ELF-1 (cell line): ENCODE measurements around the gene LAMC3.
A peak's percentile ranks its signal among the peaks of the same experiment; 100 is the strongest.

Experiments
- DNase-seq: peaks from one replicate; pipeline ENCODE4 v3.0.0-alpha.2; 2016; ENCODE audit warnings: low read depth, low spot score

LAMC3 gene

DNA sequence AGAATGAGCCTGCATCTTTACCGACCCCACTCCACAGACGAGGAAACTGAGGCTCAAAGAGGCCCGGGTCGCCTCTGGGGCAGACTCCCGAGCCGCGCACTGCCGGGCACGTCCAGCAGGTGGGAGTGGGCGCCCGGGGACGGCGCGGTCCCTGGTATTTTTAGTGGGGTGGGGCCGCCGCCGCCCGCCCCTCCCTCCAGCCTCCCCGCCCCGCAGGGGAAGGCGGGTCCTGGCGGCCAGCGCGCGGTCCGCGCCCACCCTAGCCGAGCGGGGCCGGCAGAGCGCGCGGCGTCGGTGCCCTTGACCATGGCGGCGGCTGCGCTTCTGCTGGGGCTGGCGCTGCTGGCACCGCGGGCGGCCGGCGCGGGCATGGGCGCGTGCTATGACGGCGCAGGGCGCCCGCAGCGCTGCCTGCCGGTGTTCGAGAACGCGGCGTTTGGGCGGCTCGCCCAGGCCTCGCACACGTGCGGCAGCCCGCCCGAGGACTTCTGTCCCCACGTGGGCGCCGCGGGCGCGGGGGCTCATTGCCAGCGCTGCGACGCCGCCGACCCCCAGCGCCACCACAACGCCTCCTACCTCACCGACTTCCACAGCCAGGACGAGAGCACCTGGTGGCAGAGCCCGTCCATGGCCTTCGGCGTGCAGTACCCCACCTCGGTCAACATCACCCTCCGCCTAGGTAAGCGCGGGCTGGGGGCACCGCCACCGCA lies at the start of gene LAMC3:
Gene LAMC3 (plus strand): TSS at position 266 of the 710 bp plus-strand sequence. CDS start 41 bp downstream, at position 307.
- DNase-seq, result no peak

GRCh38 chr9:130959809-130960334 lies 49.1 kb upstream of the LAMC3 start:
- no peak for DNase-seq

GRCh38 chr9:130960522-130961378 lies 48.2 kb upstream of the LAMC3 start:
- DNase-seq, result no peak

GRCh38 chr9:130961511-130962300 lies 47.3 kb upstream of the LAMC3 start:
- DNase-seq, result no peak

GRCh38 chr9:130962418-130963316 lies 46.3 kb upstream of the LAMC3 start:
- peak; percentile 52 for DNase-seq

GRCh38 chr9:130963337-130963908 lies 45.6 kb upstream of the LAMC3 start:
- no peak for DNase-seq

GRCh38 chr9:130963916-130964315 lies 45.1 kb upstream of the LAMC3 start:
- DNase-seq, result no peak

- no peak for DNase-seq
Measured at GRCh38 chr9:130965680-130966079, 43.3 kb upstream of the LAMC3 start.

- no peak for DNase-seq
Measured at GRCh38 chr9:130970052-130970451, 38.9 kb upstream of the LAMC3 start.

- no peak for DNase-seq
Measured at GRCh38 chr9:130970855-130971254, 38.1 kb upstream of the LAMC3 start.

DNA sequence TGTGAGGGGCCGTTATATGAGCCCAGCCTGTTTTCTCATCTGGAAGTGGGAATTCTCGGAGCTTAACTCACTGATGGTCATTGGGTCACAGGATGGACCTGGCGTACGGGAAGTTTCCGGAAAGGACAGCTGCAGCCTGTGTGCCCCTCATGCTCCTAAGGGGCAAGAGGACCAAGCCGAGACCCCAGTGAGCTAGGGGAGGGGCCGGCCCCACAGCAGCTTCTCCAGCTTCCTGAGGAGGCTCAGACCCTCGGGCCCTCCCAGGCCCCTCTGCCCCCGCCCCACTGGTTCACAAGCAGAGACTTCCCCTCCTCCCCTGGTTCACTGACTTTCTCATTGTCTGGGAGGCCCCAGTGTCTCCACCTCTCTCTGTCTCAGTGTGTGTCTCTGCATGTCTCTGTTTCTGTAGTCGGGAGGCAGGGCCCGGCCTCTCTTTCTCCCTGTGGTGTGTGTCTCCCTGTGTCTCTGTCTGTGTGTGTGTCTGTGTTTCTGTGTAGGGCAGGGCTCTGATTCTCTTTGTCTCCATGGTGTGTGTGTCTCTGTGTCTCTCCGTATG lies 37.6 kb upstream of the LAMC3 start:
- DNase-seq, result no peak

DNA sequence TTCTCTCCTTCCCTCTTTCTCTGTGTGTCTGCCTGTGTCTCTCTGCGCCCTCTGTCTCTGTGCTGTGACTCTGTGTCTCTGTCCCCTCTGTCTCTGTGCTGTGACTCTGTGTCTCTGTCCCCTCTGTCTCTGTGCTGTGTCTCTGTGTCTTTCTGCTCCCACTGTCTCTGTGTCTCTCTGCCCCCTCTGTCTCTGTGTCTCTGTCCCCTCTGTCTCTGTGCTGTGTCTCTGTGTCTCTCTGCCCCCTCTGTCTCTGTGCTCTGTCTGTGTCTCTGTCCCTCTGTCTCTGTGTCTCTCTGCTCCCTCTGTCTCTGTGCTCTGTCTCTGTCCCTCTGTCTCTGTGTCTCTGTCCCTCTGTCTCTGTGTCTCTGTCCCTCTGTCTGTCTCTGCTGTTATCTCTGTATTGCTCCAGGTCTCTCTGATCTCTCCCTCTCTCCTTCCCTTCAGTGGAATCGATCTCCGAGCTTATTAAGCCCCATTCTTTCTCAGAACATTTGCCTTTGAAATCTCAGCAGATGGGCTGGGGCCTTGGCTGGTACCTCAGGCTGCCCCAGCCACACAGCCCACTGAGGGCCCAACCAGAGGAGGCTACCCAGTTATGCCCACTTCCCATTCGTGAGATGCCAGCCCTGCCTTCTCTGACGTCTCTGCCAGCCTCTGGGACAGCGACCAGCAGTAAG lies 36.6 kb upstream of the LAMC3 start:
- no peak for DNase-seq

DNA sequence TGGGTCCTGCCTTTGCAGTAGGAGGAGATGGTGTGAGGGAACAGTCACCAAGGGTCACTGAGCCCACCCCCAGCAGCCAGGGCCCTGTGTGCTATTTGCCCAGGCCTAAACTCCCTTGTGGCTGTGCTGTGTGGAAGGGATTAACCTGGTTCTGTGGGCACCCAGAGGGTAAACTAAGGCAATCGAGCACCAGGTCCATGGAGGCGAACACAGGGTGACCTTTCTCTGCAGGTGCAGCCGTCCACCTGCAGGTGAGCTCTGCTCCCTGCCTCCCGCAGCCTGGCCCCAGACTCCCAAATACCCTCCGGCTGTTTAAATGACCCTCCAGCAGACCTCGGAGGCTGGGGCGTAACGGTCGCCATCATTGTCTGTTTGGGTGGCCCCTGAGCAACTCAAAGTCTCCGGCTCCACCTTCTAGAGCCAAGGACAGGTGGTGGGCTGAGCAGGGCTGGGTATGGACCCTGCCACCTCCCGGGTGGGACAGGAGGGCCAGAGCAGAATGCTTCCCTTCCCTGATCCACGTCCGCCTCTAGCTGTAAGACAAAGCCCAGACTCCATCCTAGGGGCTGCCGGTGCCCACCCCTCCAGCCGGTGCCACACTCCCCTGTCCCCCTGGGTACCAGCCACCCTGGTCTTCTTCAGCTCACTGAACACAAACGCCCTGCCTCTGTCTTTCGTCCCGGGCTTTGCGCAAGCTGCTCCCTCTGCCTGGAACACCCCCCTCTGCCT lies 35.9 kb upstream of the LAMC3 start:
- no peak for DNase-seq

DNA sequence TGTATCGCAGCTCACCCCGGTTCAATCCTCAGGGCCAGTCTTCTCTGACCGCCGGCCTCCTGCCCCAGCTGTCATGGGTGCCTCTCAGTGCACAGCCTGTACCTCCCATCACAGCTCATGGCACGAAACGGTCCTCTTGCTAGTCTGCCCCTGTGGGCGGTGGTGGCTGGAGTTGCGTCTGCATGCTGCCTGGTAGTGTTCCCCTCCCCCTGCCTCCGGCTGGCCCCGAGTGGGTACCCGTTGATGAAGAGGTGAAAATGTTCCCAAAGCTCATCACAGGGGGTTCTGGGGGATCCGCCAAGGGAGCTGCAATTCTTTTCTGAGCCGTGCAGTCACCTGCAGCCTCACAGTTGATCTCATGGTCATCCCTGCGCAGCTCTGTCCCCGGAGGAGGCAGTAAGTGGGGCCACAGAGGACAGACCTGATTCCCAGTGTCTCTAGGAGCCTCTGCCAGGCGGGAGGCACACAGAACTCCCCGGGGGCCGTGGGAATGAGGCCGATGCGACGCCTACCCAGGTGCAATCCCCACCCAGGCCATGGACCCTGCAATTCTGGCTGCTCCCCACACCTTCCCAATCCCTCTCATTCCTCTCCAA lies 35.2 kb upstream of the LAMC3 start:
- no peak for DNase-seq

GRCh38 chr9:130974697-130975096 lies 34.3 kb upstream of the LAMC3 start:
- DNase-seq, result no peak

DNA sequence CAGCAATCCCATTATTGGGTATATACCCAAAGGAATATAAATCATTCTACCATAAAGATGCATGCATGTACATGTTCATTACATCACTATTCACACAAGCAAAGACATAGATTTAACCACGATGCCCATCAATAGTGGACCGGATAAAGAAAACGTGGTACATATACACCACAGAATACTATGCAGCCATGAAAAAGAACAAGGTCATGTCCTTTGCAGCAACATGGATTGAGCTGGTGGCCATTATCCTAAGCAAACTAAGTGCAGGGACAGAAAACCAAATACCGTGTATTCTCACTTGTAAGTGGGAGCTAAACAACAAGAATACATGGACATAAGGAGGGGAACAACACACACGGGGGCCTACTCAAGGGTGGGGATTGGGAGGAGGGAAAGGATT lies 33.8 kb upstream of the LAMC3 start:
- no peak for DNase-seq

DNA sequence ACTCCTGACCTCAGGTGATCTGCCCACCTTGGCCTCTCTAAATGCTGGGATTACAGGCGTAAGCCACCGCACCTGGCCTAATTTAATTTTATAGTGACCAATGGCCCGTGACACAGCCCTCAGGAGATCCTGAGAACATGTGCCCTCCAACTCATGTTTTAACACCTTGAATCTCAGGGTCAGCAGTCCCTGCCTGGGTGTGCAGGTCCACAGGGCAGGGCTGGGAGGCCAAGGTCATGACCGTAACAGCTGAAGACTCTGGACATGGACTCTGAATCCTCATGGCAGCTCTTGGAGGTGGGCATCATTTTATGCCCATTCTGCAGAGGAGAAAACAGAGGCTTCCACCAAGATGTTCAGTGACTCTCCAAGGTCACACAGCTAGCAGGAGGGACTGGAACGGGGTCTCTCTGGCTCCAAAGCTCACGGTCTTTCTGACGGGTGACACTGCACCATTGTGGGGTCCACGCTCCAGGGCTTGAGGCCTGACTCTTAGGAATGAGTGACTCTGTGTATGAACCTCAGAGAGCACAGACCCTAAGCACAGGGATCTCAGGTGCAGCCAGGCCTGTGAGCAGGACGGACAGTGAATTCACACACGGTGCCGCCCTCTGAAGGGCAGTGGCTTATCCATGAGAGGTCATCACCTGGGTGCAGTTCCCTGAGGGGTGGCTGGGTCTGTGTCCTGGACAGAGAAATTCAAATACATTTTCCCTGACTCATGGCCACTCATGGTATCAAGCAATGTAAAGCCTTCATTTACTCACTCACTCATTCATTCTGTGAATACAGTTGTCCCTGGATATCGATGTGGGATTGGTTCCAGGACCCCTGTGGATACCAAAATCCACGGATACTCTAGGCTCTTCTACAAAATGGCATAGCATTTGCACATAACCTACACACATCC lies 32.8 kb upstream of the LAMC3 start:
- no peak for DNase-seq
